Stimulated activated naive CD4-positive, alpha-beta T cell treated with Interleukin-2 at 50 U/mL for 16 hours (primary cell): ENCODE results near the gene MRPS12.

Experiments used
- DNase-seq: peaks from one replicate; lab custom pipeline; 2025; lab: John Stamatoyannopoulos, UW

MRPS12 gene

DNA sequence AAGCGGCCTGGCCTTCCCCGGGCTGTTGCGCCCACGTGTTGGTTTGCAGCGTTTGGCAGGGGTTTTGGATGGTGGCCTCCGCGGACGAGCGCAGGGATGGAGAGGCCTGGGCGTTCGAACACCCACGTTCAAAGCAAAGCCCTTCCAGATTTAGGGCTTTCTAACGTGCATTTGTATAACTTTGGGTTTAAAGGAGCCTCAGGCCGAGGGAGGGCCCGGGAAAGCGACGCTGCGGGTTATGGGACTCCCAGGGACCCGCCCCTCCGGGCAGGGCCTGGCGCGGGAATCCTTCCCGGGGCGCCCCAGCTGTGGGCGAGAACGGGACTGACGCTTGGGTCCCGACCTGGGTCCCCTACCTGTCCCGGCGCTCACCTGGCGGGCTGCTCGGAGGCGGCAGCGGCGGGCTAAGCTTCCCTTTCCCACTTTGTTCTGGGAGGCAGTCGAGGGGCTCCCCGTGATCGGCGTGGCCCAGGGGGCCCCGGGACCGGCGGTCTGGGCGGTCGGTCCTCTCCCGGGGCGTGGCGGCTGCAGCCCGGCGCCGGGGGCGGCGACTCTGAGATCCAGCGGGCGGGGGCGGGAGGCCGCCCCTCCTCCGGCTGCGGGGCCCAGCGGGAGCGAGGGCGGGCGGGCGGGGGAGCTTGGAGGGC, 44.6 kb downstream of the MRPS12 start, which contains the start of gene FBXO17:
Gene FBXO17 (minus strand): TSS at position 529 of the 647 bp plus-strand sequence. CDS start 25,423 bp downstream, outside the sequence.
- no peak for DNase-seq

DNA sequence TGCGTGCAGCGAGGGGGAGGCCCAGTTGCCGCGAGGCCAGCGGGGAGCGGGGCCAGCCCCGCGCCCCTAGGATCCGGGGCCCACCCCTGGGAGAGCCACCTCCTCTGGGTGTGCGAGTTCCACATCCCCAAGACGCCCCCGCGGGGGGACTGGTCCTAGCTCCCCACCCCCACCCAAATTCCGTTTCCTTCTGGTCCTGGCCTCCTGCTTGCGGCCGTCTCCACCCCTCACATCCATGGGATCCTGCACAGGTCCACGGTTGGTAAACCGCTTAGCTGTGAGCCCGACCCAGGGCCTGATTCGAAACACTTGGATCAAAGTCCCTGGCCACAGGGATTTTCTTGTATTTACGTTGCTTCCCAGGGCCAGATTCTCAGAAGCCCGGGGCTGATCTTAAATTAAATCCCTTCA, 45.1 kb downstream of the MRPS12 start:
- DNase-seq: no peak

DNA sequence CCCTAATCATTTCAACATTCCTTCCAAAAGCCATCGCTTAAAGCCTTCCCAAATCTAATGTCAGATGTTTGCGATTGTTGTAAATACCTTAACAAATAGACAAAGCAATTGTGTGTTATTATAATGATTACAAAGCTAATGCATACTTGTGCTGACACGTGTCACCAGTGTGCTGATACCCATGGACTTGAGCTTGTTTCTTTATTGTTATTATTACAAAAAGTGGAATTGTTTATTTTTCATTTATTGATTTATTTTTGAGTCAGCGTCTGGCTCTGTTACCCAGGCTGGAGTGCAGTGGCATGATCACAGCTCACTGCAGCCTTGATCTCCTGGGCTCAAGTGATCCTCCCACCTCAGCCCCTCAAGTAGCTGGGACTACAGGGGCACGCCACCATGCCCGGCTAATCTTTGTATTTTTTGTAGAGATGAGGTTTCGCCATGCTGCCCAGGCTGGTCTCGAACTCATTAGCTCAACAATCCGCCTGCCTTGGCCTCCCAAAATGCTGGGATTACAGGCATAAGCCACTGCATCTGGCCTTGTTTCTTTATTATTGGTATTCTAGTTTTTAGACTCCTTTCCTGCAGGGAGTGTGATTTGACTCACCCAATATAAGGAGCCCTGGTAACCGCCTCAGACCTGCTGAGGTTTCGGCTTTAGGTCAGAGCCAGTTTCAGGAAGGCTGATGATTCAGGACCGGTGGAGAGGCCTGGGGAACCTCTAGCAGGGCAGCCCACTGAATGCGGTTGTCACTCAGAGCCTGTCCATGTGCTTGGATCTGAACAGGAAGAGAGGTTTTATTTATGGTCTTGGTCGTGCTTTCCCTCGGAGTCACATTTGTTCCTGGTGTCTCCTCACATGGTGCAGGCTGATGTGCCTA, 46.9 kb downstream of the MRPS12 start:
- peak; percentile 39 for DNase-seq

DNA sequence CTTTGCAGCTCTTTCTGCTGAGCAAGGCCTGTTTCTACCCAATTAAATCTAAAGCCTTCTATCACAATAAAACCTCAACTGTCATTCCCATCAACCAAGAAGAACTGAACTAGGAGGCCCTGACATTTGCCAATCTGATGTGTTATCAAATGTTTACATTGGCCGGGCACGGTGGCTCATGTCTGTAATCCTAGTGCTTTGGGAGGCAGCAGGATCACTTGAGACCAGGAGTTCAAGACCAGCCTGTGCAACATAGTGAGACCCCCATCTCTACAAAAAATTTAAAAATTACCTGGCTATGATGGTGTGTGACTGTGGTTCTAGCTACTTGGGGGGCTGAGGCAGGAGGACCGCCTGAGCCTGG, 47.6 kb downstream of the MRPS12 start:
- no peak for DNase-seq

DNA sequence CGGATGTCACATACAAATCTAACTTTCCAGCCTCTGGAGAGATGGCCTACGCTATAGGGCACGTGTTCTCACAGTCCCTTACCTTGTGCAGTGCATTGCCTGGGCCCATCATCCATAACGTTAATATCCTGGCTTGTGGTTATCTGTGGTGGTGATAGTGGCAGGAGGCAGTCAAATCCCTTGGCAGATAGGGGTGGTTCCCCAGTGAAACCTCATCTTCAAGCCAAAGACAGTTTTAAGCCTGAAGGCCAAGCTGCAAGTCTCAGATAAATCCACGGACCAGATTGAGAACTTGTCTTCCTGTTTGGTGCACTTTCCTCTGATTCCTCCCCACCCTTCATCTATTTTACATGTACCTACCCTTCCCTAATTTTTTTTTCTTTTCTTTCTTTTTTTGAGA, 49.1 kb downstream of the MRPS12 start:
- DNase-seq: no peak

- DNase-seq: no peak
These were observed 50.0 kb downstream of the MRPS12 start for GRCh38 chr19:38980583-38981374.
